ENCODE results near the gene FRRS1. TPM values are rescaled to one million over a fixed set of nuclear protein-coding genes. Genes with fewer than 3 reads are reported as not detected.

Gene FRRS1
- total and polyA plus RNA-seq, 2 donors (not counting 1 experiment from before 2014, with no cell fraction given), result 10.3 to 32.7 TPM

- Histone ChIP-seq H3K27me3 (ENCODE audit: control insufficient read depth, insufficient read depth, low read length) (no peaks in the 10 kb centered on the region), H4K20me1 (ENCODE audit: control insufficient read depth, extremely low read depth, insufficient read depth, low read length) (no peaks in the 10 kb centered on the region), H3K9ac (ENCODE audit: insufficient read depth, low read length) (no peak overlapping the region), H3K36me3 (ENCODE audit: control insufficient read depth, insufficient read depth, low read length) (no peaks in the 10 kb centered on the region), H3K79me2 (ENCODE audit: control insufficient read depth, insufficient read depth, low read length) (no peaks in the 10 kb centered on the region), H3K27ac (ENCODE audit: insufficient read depth, low read length) (no peak overlapping the region), H3K4me1 (ENCODE audit: control insufficient read depth, extremely low read depth, insufficient read depth, low read length) (no peaks in the 10 kb centered on the region), H3K4me3 (replicated peaks in 1 of 4; ENCODE audit: control extremely low read depth in 1 of 4, insufficient read depth in 1 of 4, low read depth in 3 of 4, low read length in 4 of 4) (no peak overlapping the region), H3K9me3 (ENCODE audit: control insufficient read depth, insufficient read depth, low read depth, low read length) (no peaks in the 10 kb centered on the region), H2AFZ (ENCODE audit: low read length) (no peak overlapping the region), H3K4me2 (ENCODE audit: extremely low read depth, insufficient read depth, low read length) (no peak overlapping the region)
- no peak for TF ChIP-seq EZH2 (IDR thresholded peaks at IDR 0.05; ENCODE audit: low read length, missing control alignments)
- TF ChIP-seq, protein P1, sequence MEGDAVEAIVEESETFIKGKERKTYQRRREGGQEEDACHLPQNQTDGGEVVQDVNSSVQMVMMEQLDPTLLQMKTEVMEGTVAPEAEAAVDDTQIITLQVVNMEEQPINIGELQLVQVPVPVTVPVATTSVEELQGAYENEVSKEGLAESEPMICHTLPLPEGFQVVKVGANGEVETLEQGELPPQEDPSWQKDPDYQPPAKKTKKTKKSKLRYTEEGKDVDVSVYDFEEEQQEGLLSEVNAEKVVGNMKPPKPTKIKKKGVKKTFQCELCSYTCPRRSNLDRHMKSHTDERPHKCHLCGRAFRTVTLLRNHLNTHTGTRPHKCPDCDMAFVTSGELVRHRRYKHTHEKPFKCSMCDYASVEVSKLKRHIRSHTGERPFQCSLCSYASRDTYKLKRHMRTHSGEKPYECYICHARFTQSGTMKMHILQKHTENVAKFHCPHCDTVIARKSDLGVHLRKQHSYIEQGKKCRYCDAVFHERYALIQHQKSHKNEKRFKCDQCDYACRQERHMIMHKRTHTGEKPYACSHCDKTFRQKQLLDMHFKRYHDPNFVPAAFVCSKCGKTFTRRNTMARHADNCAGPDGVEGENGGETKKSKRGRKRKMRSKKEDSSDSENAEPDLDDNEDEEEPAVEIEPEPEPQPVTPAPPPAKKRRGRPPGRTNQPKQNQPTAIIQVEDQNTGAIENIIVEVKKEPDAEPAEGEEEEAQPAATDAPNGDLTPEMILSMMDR (conservative IDR thresholded peaks at IDR 0.05 in 1 of 2, IDR thresholded peaks at IDR 0.05 in 1 of 2; ENCODE audit: low read depth in 1 of 2, low read length in 2 of 2), result no peak
- DNase-seq (ENCODE audit: low read depth in 2 of 2), result no peak
Measured at GRCh38 chr1:99696616-99697015, 69.8 kb downstream of the FRRS1 start.

- Histone ChIP-seq H3K36me3 (ENCODE audit: control insufficient read depth, insufficient read depth, low read length) (no peaks in the 10 kb centered on the region), H3K9ac (ENCODE audit: insufficient read depth, low read length) (no peak overlapping the region), H3K9me3 (ENCODE audit: control insufficient read depth, insufficient read depth, low read depth, low read length) (no peaks in the 10 kb centered on the region), H3K4me2 (ENCODE audit: extremely low read depth, insufficient read depth, low read length) (no peak overlapping the region), H3K27me3 (ENCODE audit: control insufficient read depth, insufficient read depth, low read length) (no peaks in the 10 kb centered on the region), H3K4me3 (replicated peaks in 1 of 4; ENCODE audit: control extremely low read depth in 1 of 4, insufficient read depth in 1 of 4, low read depth in 3 of 4, low read length in 4 of 4) (no peak overlapping the region), H2AFZ (ENCODE audit: low read length) (no peak overlapping the region), H3K27ac (ENCODE audit: insufficient read depth, low read length) (no peak overlapping the region), H3K4me1 (ENCODE audit: control insufficient read depth, extremely low read depth, insufficient read depth, low read length) (no peaks in the 10 kb centered on the region), H4K20me1 (ENCODE audit: control insufficient read depth, extremely low read depth, insufficient read depth, low read length) (no peaks in the 10 kb centered on the region), H3K79me2 (ENCODE audit: control insufficient read depth, insufficient read depth, low read length) (no peaks in the 10 kb centered on the region)
- DNase-seq (ENCODE audit: low read depth in 2 of 2), result peak in 1 of 2 donors; percentile 23
- TF ChIP-seq EZH2 (IDR thresholded peaks at IDR 0.05; ENCODE audit: low read length, missing control alignments), result no peak
- TF ChIP-seq, protein P1 (conservative IDR thresholded peaks at IDR 0.05 in 1 of 2, IDR thresholded peaks at IDR 0.05 in 1 of 2; ENCODE audit: low read depth in 1 of 2, low read length in 2 of 2), result no peak
Measured at GRCh38 chr1:99691175-99691574, 75.3 kb downstream of the FRRS1 start.

- no peak overlapping the region for H3K4me3 ChIP-seq (replicated peaks in 1 of 4; ENCODE audit: control extremely low read depth in 1 of 4, insufficient read depth in 1 of 4, low read depth in 3 of 4, low read length in 4 of 4)
- H3K9me3 ChIP-seq (ENCODE audit: control insufficient read depth, insufficient read depth, low read depth, low read length), result no peaks in the 10 kb centered on the region
- no peaks in the 10 kb centered on the region for H4K20me1 ChIP-seq (ENCODE audit: control insufficient read depth, extremely low read depth, insufficient read depth, low read length)
- H3K36me3 ChIP-seq (ENCODE audit: control insufficient read depth, insufficient read depth, low read length), result no peaks in the 10 kb centered on the region
- TF ChIP-seq, protein P1 (conservative IDR thresholded peaks at IDR 0.05 in 1 of 2, IDR thresholded peaks at IDR 0.05 in 1 of 2; ENCODE audit: low read depth in 1 of 2, low read length in 2 of 2), result peak; percentile 46 to 55
- no peak for TF ChIP-seq EZH2 (IDR thresholded peaks at IDR 0.05; ENCODE audit: low read length, missing control alignments)
- H3K9ac ChIP-seq (ENCODE audit: insufficient read depth, low read length), result no peak overlapping the region
- H3K4me2 ChIP-seq (ENCODE audit: extremely low read depth, insufficient read depth, low read length), result no peak overlapping the region
- no peaks in the 10 kb centered on the region for H3K79me2 ChIP-seq (ENCODE audit: control insufficient read depth, insufficient read depth, low read length)
- peaks cover 12% of the 10 kb centered on the region for H3K4me1 ChIP-seq (ENCODE audit: control insufficient read depth, extremely low read depth, insufficient read depth, low read length)
- no peak overlapping the region for H2AFZ ChIP-seq (ENCODE audit: low read length)
- H3K27me3 ChIP-seq (ENCODE audit: control insufficient read depth, insufficient read depth, low read length), result no peaks in the 10 kb centered on the region
- H3K27ac ChIP-seq (ENCODE audit: insufficient read depth, low read length), result peak overlapping the region; percentile 60
- peak; percentile 80 to 98 for DNase-seq (ENCODE audit: low read depth in 2 of 2)
Measured at GRCh38 chr1:99685516-99686180, 80.8 kb downstream of the FRRS1 start.

Measured in fibroblast of lung (primary cell).